GM21423 (cell line): ENCODE results near the gene PXDC1.
"Not testable (repeated sequence)": the region's sequence is repeated elsewhere in the genome, so short reads cannot be mapped to it uniquely, and the experiment has no call there.

ENCODE experiments used
- ATAC-seq: cut with Tn5 transposase; IDR thresholded peaks from one replicate; pipeline ENCODE4 v1.9.1; 2021; ENCODE audit warnings: mild to moderate bottlenecking, moderate library complexity; ENCODE audit not compliant: unreplicated experiment

PXDC1 gene

DNA sequence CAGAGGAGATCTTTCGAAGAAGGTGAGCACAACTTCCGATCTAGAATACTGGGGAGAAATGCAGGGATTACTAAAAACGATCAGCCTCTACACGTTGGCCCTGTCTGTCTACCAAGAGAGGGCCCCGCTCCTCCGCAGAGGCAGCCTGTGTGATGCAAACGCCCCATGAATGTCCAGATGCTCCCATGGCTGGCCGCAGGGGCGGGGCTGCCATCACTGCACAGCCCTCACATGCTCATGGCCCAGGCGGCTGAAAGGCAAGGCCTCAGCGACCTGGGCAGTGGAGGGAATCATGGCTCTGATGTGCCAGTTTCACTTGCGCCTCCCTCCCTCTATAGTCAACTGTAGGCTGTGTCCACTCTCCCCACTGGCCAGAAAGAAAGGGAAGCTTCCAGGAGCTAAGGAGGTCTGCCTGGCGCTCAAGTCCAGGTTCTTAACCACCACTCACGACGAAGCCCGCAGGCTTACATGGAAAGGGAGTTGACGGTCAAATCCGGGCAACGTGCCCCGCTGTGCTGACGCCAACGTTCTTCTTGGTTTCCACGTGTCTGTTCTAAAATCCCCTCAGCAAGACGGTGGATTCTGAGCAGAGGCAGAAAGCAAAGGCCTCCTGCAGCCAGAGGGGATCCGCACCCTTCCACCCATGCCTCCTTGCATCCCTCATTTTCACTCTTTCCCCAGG, 14.2 kb downstream of the PXDC1 start:
- ATAC-seq: no peak

DNA sequence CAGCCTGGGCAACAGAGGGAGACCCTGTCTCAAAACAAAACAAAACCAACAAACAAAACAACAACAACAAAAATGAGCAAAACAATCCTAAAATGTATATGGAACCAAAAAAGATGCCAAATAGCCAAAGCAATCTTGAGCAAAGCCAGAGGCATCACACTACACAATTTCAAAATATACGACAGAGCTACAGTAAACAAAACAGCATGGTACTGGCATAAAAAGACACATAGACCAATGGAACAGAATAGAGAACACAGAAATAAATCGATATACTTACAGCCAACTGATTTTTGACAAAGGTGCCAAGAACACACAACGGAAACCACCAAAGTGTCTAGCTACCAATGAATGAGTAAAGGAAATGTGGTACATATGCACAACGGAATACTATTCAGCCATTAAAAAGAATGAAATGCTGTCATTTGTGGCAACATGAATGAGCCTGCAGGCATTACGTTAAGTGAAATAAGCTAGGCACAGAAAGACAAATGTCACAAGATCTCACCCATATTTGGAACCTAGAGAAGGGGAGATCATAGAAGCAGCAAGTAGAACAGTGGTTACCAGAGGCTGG, 16.4 kb downstream of the PXDC1 start:
- ATAC-seq: no peak

DNA sequence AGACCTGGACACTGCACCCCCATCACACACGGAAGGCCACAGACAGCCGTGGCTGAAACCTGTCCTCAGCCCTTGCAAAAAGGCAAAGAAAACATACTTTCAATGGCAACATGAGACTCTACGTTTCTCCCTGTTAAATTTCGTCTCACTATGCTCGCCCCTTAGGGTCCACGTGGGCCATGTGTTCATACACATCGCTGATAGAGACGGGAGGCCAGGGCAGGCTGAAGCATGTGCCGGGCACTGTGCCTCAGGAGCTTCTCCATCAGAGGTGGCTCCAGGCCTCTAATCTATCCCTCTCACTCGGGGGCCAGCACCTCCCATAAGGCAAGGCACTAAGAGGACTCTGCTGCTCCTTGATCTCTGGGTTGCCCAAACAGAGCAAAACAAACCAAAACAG, 17.5 kb downstream of the PXDC1 start:
- no peak for ATAC-seq

GRCh38 chr6:3733321-3733925, 18.1 kb downstream of the PXDC1 start:
- no peak for ATAC-seq

- ATAC-seq: no peak
Observed at GRCh38 chr6:3732345-3733141, 19.0 kb downstream of the PXDC1 start.

DNA sequence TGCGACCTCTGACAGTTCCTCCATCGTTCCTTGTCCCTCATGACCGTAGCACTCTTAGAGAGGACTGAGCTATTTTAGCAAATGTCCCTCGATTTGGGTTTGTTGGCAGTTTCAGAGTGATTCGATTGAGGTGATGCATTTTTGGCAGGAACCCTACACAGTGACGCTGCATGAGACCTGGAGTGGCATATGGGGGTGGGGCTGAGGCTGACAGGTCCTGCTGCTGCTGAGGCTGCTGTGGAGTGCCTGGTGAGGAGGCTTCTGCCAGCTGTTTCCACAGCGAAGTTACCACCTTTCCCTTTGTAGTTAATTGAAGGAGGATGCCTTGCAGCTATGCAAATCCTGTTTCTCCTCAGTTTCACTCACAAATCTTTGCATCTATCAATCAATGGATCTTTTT, 19.8 kb downstream of the PXDC1 start:
- ATAC-seq: no peak

- no peak for ATAC-seq
Observed at GRCh38 chr6:3729603-3730344, 21.7 kb downstream of the PXDC1 start.

GRCh38 chr6:3727593-3728108, 23.9 kb downstream of the PXDC1 start:
- no peak for ATAC-seq

DNA sequence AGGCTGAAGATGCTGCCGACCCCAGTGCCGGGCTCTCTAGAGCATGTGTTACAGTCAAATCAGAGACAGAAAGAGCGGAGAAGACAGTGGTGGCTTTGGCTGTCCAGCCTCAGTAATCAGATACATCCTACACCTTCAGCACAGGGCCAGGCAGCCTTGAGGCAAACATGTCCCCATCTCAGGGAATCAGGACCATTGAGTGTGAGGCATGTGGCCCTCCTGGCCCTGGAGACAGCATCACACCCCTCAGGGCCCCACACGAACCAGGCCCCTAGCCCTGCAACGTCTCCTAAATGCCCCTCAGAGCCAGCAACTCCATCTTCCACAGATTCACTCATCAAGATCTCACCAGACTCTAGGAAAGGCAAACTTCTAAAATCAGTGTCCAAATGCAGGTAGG, 24.5 kb downstream of the PXDC1 start:
- ATAC-seq: no peak

GRCh38 chr6:3726421-3726820, 25.1 kb downstream of the PXDC1 start:
- ATAC-seq: no peak

DNA sequence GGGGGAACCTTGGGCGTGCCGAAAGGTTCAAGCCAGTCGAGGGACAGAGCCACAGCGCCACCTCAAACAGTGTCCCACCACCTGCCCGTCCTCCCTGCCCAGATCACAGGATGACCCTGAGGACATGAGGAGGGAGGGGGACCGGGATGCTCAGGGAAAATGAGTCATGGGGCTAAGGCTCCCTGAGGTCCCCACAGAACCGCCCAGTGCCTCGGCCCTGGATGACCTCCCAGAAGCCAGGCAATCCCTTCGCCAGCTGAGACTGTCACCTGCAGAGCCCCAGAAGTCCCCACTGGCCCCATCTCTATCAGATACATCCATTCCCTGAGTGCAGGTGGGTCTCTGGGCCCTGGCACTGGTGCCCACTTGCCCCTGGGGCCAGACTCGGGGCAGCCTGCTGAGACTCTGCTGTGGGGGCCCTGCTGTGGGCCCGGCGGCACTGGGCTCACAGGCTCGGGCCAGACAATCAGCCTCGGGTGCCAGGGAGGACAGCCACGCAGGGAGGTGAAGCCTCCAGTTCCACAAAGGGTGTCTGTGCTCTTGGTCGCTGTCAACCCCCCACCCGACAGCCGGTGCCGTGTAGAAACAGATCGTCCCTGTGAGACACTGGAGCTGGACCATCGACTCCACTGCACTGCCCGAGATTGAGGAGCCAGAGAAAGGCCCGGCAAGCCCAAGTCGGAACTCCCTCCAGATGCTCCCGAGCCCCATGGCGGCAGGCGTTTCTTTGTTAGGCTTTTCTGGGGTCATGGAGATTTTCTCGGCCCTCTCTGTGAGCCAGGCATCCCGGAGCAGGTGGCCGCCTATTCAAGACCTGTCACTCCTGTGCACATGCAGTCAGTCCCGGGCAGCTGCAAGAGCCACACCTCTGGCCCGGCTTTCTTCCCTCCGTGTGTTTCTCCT, 26.1 kb downstream of the PXDC1 start:
- no peak for ATAC-seq

- ATAC-seq: no peak
Observed at GRCh38 chr6:3724451-3725144, 26.9 kb downstream of the PXDC1 start.

DNA sequence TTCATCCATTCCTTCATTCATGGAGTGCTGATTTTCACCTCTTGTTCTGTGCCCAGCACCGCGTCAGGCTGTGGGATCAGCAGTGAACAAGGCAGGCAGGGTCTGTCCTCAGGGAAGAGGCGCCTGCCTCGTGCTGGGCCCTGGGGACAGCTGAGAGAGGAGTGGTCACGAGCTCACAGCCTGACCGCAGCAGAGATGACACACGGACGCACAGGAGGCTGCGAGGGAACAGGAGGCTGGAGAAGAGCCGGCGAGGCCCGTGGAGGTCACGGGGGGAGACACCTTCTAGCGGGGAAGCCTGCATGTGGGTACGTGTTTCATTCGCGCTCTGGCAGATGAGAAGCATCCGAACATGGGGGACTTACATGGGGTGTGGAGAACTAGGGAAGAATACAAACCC, 27.5 kb downstream of the PXDC1 start:
- no peak for ATAC-seq

DNA sequence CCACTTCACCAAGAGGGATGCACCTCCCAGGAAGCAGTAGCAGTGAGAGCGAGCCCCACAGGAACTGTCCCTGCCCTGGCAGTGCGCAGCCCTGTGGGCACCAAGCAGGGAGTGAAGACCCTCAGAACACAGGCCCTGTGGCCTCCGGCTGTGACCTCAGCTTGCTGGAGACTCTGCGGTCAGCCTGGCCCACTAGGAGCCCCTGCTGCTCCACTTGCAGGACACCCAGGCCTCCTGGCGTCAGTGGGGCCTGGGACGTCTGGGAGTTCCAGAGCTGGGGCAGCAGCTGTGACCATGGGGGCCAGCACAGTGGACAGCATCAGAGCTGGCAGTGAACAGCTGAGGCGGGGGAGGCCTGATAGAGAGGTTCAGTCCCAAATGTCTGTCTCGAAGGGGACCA, 28.3 kb downstream of the PXDC1 start:
- no peak for ATAC-seq

DNA sequence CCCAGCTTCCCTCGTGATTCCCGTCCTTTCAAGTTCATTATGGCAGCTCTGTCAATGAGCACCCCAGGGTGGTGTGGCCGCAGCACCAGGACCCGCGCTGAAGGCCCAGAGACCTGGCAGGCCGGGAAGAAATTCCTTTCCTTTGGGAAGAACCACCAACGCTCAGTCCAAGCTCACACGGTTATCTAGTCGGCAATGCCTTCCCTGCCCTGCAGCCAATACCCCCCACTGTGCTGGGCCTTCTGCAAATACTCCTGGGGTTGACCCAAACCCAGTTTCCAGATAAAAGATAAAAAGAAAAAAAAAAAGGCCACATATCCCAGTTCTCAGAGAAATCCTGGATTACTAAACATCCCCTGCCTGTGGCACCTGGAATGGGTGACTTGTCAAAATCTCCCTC, 28.7 kb downstream of the PXDC1 start:
- no peak for ATAC-seq

DNA sequence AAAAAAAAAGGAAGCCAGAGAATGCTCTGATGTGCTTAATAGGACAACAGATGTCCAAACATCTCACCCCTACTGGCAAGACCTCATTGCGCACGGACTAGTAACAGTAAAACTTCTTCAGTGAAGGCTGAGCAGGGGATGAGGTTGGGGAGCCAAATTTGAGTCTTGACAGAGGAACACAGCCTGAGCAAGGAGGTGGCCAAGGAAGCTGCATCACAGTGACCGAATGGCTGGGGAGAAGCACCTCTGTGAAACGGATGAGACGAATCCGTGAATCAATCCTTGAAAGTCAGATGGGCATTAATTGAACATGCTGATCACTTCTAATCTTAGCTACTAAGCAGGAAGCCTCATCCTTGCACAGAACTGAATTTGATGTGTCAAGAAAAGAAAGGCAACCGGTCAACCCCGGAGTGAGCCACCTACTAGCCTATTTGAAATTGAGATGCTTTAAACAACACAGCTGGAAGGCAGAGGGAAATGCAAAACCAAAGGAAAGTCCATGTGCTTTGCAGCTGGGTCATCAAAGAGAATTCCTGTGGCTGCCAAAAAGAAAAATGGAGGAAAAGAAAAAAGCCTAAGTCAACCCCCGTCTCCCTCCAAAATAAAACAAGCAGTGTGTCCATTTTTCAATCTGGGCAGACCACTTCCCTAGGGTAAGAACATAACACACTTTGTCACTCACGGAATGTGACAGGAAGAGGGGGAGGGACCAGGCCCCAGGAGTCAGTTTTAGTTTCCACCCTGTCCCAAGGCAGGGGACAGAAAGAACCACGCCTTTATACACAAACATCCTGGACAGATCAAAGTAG, 29.5 kb downstream of the PXDC1 start:
- no peak for ATAC-seq

DNA sequence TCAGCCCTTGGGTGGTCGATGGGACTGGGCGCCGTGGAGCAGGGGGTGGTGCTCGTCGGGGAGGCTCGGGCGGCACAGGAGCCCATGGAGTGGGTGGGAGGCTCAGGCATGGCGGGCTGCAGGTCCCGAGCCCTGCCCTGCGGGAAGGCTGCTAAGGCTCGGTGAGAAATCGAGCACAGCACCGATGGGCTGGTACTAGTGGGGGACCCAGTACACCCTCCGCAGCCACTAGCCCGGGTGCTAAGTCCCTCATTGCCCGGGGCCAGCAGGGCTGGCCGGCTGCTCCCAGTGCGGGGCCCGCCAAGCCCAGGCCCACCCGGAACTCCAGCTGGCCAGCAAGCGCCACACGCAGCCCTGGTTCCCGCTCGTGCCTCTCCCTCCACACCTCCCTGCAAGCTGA, 30.7 kb downstream of the PXDC1 start:
- not testable (repeated sequence) for ATAC-seq
